GM21360 (cell line): ENCODE data around the gene GAA.

ENCODE experiments used
- ATAC-seq: cut with Tn5 transposase; IDR thresholded peaks from one replicate; pipeline ENCODE4 v1.9.1; 2021; ENCODE audit warnings: mild to moderate bottlenecking, moderate library complexity; ENCODE audit not compliant: unreplicated experiment

Gene GAA

DNA sequence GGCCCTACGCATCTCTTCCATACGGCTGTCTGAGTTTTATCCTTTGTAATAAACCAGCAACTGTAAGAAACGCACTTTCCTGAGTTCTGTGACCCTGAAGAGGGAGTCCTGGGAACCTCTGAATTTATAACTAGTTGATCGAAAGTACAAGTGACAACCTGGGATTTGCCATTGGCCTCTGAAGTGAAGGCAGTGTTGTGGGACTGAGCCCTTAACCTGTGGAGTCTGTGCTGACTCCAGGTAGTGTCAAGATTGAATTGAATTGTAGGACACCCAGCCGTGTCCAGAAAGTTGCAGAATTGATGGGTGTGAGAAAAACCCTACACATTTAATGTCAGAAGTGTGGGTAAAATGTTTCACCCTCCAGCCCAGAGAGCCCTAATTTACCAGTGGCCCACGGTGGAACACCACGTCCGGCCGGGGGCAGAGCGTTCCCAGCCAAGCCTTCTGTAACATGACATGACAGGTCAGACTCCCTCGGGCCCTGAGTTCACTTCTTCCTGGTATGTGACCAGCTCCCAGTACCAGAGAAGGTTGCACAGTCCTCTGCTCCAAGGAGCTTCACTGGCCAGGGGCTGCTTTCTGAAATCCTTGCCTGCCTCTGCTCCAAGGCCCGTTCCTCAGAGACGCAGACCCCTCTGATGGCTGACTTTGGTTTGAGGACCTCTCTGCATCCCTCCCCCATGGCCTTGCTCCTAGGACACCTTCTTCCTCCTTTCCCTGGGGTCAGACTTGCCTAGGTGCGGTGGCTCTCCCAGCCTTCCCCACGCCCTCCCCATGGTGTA lies 1.5 kb downstream of the GAA start:
- ATAC-seq, result no peak

DNA sequence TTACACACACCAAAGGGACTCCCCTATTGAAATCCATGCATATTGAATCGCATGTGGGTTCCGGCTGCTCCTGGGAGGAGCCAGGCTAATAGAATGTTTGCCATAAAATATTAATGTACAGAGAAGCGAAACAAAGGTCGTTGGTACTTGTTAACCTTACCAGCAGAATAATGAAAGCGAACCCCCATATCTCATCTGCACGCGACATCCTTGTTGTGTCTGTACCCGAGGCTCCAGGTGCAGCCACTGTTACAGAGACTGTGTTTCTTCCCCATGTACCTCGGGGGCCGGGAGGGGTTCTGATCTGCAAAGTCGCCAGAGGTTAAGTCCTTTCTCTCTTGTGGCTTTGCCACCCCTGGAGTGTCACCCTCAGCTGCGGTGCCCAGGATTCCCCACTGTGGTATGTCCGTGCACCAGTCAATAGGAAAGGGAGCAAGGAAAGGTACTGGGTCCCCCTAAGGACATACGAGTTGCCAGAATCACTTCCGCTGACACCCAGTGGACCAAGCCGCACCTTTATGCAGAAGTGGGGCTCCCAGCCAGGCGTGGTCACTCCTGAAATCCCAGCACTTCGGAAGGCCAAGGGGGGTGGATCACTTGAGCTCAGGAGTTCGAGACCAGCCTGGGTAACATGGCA lies 2.2 kb downstream of the GAA start:
- ATAC-seq, result no peak

DNA sequence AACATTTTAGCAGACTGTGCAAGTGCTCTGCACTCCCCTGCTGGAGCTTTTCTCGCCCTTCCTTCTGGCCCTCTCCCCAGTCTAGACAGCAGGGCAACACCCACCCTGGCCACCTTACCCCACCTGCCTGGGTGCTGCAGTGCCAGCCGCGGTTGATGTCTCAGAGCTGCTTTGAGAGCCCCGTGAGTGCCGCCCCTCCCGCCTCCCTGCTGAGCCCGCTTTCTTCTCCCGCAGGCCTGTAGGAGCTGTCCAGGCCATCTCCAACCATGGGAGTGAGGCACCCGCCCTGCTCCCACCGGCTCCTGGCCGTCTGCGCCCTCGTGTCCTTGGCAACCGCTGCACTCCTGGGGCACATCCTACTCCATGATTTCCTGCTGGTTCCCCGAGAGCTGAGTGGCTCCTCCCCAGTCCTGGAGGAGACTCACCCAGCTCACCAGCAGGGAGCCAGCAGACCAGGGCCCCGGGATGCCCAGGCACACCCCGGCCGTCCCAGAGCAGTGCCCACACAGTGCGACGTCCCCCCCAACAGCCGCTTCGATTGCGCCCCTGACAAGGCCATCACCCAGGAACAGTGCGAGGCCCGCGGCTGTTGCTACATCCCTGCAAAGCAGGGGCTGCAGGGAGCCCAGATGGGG lies 3.1 kb downstream of the GAA start:
- no peak for ATAC-seq

DNA sequence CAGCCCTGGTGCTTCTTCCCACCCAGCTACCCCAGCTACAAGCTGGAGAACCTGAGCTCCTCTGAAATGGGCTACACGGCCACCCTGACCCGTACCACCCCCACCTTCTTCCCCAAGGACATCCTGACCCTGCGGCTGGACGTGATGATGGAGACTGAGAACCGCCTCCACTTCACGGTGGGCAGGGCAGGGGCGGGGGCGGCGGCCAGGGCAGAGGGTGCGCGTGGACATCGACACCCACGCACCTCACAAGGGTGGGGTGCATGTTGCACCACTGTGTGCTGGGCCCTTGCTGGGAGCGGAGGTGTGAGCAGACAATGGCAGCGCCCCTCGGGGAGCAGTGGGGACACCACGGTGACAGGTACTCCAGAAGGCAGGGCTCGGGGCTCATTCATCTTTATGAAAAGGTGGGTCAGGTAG lies 3.6 kb downstream of the GAA start:
- no peak for ATAC-seq

DNA sequence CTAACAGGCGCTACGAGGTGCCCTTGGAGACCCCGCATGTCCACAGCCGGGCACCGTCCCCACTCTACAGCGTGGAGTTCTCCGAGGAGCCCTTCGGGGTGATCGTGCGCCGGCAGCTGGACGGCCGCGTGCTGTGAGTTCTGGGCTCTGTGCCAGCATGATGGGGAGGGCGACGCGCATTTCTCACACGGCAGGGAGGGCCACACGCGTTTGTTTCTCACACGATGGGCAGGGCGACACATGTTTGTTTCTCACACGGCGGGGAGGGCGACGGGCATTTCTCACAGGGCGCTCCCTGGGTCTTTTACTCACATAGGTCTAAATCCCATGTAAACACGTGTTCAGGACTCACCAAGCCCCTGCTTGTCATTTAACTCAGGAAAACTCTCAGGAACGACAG lies 4.4 kb downstream of the GAA start:
- no peak for ATAC-seq

DNA sequence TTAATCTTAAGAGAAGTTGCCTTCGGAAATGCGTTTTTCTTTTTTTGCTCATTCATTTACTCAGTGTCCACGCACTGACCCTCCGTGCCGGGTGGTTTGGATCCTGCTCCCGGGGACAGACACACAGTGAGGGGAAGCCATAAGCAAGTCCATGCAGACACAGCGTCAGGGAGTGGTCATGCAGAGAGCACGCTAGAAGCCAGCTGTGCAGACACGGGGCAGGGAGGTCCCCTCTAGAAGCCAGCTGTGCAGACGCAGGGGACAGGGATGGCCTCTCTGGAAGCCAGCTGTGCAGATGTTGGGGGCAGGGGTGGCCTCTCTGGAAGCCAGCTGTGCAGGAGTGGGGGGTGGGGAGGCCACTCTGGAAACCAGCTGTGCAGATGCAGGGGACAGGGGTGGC lies 4.8 kb downstream of the GAA start:
- no peak for ATAC-seq

DNA sequence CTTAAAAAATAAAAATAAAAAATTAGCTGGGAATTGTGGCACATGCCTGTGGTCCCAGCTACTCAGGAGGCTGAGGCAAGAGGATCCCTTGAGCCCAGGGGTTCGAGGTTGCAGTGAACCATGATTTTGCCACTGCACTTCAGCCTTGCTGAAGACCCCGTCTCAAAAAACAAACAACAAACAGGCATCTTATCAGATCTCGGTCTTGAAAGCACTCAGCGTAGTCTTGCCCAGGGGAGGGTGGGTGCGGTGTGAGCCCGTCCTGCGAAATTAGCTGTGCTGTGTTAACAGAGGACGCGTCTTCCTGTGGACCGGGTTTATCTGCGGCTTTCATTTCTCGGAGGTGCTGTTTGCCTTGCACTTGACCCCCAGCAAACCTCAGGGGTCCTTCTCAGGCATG lies 5.4 kb downstream of the GAA start:
- ATAC-seq, result no peak

DNA sequence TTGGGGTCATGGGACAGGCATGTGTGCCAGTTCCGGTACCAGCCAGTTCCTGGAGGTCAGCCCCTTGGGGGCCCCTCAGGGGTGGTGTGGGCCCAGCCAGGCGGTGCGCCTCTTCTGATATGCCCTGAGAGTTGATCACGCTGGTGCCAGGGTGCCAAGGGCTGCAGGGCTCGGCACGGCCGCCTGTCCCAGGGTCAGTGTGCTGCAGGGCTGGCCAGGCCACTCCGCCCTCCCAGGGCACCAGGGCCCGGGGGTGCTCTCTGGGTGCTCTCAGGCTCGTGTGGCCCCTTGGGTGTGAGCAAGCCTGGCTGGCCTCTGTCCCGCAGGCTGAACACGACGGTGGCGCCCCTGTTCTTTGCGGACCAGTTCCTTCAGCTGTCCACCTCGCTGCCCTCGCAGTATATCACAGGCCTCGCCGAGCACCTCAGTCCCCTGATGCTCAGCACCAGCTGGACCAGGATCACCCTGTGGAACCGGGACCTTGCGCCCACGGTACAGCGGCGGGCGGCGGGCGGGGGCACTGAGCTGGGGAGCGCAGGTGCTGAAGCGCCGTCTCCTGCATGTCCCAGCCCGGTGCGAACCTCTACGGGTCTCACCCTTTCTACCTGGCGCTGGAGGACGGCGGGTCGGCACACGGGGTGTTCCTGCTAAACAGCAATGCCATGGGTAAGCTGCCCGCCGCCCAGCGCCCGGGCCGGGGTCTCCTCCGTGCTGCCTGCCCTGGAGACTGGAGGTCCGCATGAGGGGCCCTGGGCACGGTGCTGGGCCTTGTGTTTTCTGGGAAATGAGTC lies 6.0 kb downstream of the GAA start:
- no peak for ATAC-seq

DNA sequence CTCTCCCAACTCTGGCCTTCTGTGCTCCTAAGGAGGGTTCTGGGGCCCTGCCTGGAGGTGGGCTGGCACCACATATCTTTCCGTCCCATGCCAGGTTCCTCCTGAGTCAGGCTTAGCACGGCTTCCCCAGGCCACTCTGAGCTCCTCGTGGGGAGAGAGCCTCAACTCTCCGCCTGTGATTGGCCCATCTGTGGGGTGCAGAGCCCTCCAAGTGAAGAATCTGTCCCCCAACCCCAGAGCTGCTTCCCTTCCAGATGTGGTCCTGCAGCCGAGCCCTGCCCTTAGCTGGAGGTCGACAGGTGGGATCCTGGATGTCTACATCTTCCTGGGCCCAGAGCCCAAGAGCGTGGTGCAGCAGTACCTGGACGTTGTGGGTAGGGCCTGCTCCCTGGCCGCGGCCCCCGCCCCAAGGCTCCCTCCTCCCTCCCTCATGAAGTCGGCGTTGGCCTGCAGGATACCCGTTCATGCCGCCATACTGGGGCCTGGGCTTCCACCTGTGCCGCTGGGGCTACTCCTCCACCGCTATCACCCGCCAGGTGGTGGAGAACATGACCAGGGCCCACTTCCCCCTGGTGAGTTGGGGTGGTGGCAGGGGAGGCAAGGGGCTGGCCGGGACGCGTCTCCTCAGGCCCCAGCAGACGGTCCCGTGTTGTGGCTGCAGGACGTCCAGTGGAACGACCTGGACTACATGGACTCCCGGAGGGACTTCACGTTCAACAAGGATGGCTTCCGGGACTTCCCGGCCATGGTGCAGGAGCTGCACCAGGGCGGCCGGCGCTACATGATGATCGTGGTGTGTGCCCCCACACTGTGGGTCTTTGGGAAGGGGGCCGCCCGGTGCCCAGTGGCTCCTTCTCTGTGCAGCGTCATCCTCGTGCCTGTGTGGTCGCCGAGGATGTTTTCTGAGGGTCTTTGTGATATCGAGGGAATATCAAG lies 6.9 kb downstream of the GAA start:
- no peak for ATAC-seq

DNA sequence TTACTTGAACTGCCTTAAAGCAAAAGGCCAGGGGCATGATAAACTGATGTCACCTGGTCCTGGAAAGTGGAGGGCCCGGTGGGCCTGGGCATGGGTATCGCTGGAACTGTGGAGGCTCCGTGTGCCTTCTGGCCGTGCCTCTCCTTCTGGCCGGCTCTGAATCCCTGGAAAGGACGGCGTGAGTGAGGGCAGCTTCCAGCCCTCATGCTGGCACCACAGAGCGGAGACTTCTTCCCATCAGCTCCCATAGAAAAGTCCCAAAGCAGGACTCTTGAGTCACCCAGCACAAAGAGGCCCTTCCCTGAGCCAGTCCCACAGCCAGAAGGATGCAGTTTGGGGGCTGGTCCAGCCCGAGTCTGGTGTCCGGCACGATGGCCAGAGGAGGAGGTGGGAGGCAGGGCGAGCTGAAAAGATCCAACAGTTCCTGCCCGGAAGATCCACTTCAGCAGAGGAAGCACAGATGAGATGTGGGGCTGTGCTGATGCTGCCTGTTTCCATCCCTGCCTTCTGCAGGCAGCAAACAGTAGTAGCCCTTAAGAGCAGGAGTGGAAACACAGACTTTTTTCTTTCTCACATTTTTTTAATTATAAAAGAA lies 7.8 kb downstream of the GAA start:
- no peak for ATAC-seq

DNA sequence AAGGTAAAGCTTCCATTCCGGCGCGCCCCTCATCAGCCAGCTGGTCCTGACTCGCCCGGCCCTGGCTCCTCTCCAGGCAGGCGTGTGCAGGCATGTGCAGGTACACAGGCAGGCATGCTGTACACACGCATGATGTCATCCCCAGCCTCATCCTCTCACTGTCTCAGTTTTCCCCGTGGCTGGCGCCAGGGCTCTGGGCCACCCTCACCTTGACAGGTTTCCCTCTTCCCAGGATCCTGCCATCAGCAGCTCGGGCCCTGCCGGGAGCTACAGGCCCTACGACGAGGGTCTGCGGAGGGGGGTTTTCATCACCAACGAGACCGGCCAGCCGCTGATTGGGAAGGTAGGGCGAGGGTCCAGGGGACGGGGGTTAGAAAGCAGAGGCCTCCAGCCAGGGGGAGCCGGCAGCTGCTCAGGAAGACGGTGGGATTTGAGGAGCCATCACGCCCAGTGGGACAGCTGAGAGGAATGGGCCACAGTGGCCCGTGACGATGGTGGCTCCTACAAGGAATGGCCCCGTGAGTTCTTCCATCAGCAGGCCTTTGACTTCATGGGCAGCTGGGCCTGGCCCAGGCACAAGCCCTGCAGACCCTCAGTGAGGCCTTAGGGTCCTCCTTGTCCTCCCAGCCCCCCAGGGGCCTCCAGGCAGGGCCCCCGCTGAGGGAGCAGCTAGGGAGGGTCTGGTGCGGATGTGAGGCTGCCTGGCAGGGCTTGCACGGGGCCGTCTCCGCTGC lies 8.5 kb downstream of the GAA start:
- no peak for ATAC-seq

DNA sequence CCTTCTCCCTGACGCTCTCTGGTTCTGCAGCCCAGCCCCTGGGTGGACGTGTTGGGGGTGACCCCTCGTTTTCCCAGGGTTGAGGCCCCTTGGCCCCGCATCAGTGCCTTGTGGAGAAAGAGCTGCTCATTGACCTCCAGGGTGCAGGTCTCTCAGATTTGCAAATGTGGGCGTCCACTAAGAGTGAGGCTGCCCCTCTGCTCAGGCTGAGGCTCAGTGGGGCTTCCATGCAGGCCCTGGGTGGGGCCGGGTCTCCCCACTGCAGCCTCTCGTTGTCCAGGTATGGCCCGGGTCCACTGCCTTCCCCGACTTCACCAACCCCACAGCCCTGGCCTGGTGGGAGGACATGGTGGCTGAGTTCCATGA lies 9.0 kb downstream of the GAA start:
- no peak for ATAC-seq

DNA sequence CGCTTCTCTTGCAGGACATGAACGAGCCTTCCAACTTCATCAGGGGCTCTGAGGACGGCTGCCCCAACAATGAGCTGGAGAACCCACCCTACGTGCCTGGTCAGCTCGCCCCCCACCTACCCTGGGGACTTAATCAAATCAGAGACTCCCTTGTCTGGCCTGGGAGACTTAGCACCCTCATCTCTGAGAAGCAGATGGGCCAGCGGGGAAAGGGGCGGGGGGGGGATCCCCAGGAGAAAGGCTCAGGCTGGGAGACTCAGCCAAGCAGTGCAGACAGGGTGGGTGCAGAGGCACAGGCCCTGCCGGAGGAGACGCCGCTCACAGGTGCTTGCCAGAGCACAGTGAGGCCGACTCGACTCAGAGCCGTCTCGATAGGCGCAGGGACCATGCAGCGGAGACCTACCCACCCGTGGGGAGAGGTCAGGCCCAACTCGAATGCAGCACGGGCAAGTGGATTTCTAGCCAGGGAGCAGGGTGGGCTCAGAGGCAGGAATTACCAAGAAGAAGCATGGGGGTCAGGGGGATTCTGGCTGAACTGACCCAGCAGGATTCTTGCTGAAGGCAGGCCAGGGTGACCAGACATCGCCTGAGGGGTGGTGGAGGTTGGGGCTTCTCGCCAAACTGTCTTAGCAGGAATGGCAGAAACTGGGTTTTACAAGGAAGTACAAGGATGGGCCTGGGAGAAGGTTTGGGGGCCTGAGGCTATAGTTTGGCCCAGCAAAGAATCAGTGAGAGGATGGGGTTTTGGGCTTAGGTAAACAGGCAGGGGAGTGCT lies 9.7 kb downstream of the GAA start:
- no peak for ATAC-seq

DNA sequence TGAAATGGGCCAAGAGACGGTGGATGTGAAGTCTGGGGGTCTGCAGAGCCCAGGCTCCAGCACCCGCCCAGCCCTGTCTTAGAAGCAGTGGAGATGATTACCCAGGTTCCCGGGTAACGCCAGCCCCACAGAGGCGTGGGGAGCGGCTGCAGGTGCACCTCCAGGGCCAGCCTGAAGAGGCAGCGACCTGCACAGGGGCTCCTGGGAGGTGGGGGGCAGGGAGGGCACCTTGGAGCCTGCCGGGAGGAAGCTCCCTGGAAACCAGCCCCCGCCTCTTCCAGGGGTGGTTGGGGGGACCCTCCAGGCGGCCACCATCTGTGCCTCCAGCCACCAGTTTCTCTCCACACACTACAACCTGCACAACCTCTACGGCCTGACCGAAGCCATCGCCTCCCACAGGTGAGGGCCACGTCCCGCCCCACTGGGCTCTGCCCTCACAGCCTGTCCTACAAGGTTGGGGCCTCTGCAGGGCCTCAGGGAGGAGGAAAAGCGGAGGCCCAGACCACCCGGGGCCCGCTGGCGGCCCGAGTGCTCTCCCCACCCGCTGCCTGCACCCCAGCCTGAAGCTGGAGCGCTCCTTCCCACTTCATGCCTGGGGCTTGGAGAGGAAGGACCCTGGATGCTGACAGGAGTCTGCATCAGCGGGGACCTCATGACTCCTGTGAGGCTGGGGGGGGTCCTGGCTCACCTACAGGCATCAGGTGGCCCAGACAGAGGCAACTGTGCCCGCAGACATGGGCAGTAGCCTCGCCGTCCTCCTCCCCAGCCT lies 10.5 kb downstream of the GAA start:
- ATAC-seq, result no peak

DNA sequence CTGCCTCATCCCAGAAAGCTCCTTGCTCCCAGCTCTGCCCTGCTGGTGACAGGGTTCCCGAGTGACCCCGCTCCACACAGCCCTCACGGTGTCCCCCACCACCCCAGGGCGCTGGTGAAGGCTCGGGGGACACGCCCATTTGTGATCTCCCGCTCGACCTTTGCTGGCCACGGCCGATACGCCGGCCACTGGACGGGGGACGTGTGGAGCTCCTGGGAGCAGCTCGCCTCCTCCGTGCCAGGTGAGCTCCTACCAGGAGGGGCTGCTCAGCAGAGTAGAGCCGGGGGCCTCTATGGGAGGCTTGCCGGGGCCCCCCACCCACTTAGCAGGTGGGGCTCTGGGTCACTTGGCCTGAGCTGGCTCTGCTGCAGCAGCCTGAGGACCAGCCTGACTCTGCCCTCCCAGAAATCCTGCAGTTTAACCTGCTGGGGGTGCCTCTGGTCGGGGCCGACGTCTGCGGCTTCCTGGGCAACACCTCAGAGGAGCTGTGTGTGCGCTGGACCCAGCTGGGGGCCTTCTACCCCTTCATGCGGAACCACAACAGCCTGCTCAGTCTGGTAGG lies 11.2 kb downstream of the GAA start:
- ATAC-seq, result no peak

DNA sequence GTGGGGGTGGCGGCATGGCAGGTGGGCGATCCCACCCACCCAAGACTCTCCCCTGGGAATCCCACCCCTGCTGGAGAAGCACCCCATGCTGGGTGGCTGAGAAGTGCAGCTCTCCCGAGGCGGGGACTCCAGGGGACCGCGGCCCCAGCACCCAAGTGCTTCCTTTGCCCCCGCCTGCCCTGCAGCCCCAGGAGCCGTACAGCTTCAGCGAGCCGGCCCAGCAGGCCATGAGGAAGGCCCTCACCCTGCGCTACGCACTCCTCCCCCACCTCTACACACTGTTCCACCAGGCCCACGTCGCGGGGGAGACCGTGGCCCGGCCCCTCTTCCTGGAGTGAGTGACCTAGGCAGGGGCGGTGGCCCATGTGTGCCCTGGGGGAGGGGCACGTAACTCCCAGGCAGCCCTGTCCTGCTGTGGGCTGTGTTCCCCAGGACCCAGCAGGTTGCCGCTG lies 11.7 kb downstream of the GAA start:
- no peak for ATAC-seq

DNA sequence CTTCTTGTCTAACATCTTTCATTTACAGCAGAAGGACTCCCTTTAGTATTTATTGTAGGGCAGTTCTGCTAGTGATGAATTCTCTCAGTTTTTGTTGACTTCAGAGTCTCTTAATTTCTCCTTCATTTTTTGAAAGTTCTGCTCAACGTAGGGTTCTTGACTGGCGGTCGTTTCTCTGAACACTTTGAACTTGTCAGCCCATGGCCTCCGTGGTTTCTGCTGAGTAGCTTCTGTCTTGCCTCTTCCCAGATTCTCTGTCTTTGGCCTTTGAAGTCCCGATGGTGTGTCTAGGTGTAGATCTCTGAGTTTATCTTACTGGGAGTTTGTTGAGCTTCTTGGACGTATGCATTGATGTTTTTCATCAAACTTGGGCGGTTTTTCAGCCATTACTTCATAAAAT lies 13.4 kb downstream of the GAA start:
- ATAC-seq, result no peak
